ENCODE data around the gene SMC1B.
"Not testable (repeated sequence)": the region's sequence is repeated elsewhere in the genome, so short reads cannot be mapped to it uniquely, and the experiment has no call there.

The SMC1B gene

GRCh38 chr22:45420011-45420410, 6.6 kb upstream of the SMC1B start:
- DNase-seq = no peak
- no peak for ATAC-seq

- DNase-seq (no peak), ATAC-seq (no peak)
Measured at GRCh38 chr22:45418770-45419138, 5.4 kb upstream of the SMC1B start.

- DNase-seq (no peak), ATAC-seq (no peak)
Measured at GRCh38 chr22:45418056-45418769, 4.8 kb upstream of the SMC1B start.

- DNase-seq (no peak), ATAC-seq (no peak)
Measured at GRCh38 chr22:45413013-45413367, 409 bp downstream of the SMC1B start.

GRCh38 chr22:45407793-45408192, 5.6 kb downstream of the SMC1B start:
- ATAC-seq (no peak), DNase-seq (no peak)

GRCh38 chr22:45402466-45402985, 10.9 kb downstream of the SMC1B start:
- DNase-seq (no peak), ATAC-seq (no peak)

GRCh38 chr22:45399712-45400445, 13.5 kb downstream of the SMC1B start:
- DNase-seq = no peak
- no peak for ATAC-seq

- DNase-seq (no peak), ATAC-seq (no peak)
Measured at GRCh38 chr22:45398214-45398613, 15.2 kb downstream of the SMC1B start.

GRCh38 chr22:45397806-45398205, 15.6 kb downstream of the SMC1B start:
- DNase-seq (no peak), ATAC-seq (no peak)

- no peak for DNase-seq
- no peak for ATAC-seq
Measured at GRCh38 chr22:45389546-45389945, 23.9 kb downstream of the SMC1B start.

- DNase-seq = no peak
- ATAC-seq = no peak
Measured at GRCh38 chr22:45381348-45381747, 32.1 kb downstream of the SMC1B start.

- ATAC-seq = no peak
- no peak for DNase-seq
Measured at GRCh38 chr22:45376703-45377102, 36.7 kb downstream of the SMC1B start.

GRCh38 chr22:45376009-45376408, 37.4 kb downstream of the SMC1B start:
- ATAC-seq = peak; percentile 57

GRCh38 chr22:45373592-45373991, 39.8 kb downstream of the SMC1B start:
- not testable (repeated sequence) for DNase-seq, ATAC-seq

More at GRCh38 chr22:45376009-45376408, 37.4 kb downstream of the SMC1B start:
- DNase-seq = no peak

GRCh38 chr22:45366713-45367112, 46.7 kb downstream of the SMC1B start:
- DNase-seq (no peak), ATAC-seq (no peak)

GRCh38 chr22:45359627-45360026, 53.8 kb downstream of the SMC1B start:
- ATAC-seq (no peak), DNase-seq (no peak)

GRCh38 chr22:45358127-45358526, 55.3 kb downstream of the SMC1B start:
- ATAC-seq = no peak
- no peak for DNase-seq

- DNase-seq = no peak
- ATAC-seq = no peak
Measured at GRCh38 chr22:45357490-45357889, 55.9 kb downstream of the SMC1B start.

- ATAC-seq = no peak
- DNase-seq = no peak
Measured at GRCh38 chr22:45353786-45354185, 59.6 kb downstream of the SMC1B start.

GRCh38 chr22:45352757-45353156, 60.6 kb downstream of the SMC1B start:
- not testable (repeated sequence) for ATAC-seq, DNase-seq

- no peak for ATAC-seq
- no peak for DNase-seq
Measured at GRCh38 chr22:45351956-45352355, 61.4 kb downstream of the SMC1B start.

GRCh38 chr22:45349916-45350315, 63.5 kb downstream of the SMC1B start:
- no peak for ATAC-seq
- no peak for DNase-seq

- ATAC-seq (no peak), DNase-seq (no peak)
Measured at GRCh38 chr22:45344334-45344733, 69.1 kb downstream of the SMC1B start.

- ATAC-seq = no peak
- no peak for DNase-seq
Measured at GRCh38 chr22:45343143-45343542, 70.3 kb downstream of the SMC1B start.
